ENCODE results near the gene GAS7.

GAS7 gene

GRCh38 chr17:10177913-10178505 lies 20.4 kb downstream of the GAS7 start:
- DNase-seq, result peak in 2 of 42 donors; percentile 8 to 20
- intact Hi-C loops (cut with DNase I), result no loop called here

- intact Hi-C loops (cut with DNase I), result no loop called here
- no peak for DNase-seq
Observed at GRCh38 chr17:10177131-10177912, 21.1 kb downstream of the GAS7 start.

GRCh38 chr17:10173913-10174312 lies 24.5 kb downstream of the GAS7 start:
- intact Hi-C loops (cut with DNase I), result no loop called here
- DNase-seq, result no peak

- intact Hi-C loops (cut with DNase I), result no loop called here
- DNase-seq, result no peak
Observed at GRCh38 chr17:10172778-10173177, 25.6 kb downstream of the GAS7 start.

- intact Hi-C loops (cut with DNase I), result no loop called here
- no peak for DNase-seq
Observed at GRCh38 chr17:10172241-10172741, 26.1 kb downstream of the GAS7 start.

- intact Hi-C loops (cut with DNase I), result no loop called here
- no peak for DNase-seq
Observed at GRCh38 chr17:10171581-10171981, 26.8 kb downstream of the GAS7 start.

GRCh38 chr17:10171122-10171571 lies 27.3 kb downstream of the GAS7 start:
- intact Hi-C loops (cut with DNase I), result no loop called here
- DNase-seq, result peak in 13 of 42 donors; percentile 14 to 66 (median 28)

GRCh38 chr17:10170233-10170632 lies 28.2 kb downstream of the GAS7 start:
- intact Hi-C loops (cut with DNase I), result no loop called here
- DNase-seq, result no peak

- intact Hi-C loops (cut with DNase I), result no loop called here
- DNase-seq, result no peak
Observed at GRCh38 chr17:10169290-10169689, 29.1 kb downstream of the GAS7 start.

GRCh38 chr17:10166176-10166935 lies 32.0 kb downstream of the GAS7 start:
- DNase-seq, result no peak
- intact Hi-C loops (cut with DNase I), result no loop called here

GRCh38 chr17:10162096-10162495 lies 36.3 kb downstream of the GAS7 start:
- intact Hi-C loops (cut with DNase I), result no loop called here
- DNase-seq, result peak in 4 of 42 donors; percentile 17 to 28 (median 22)

- intact Hi-C loops (cut with DNase I), result no loop called here
- DNase-seq, result no peak
Observed at GRCh38 chr17:10161386-10161785, 37.0 kb downstream of the GAS7 start.

GRCh38 chr17:10156948-10157607 lies 41.3 kb downstream of the GAS7 start:
- intact Hi-C loops (cut with DNase I), result no loop called here
- DNase-seq, result peak in 32 of 42 donors; percentile 17 to 73 (median 46)

GRCh38 chr17:10156599-10156947 lies 41.8 kb downstream of the GAS7 start:
- DNase-seq, result no peak
- intact Hi-C loops (cut with DNase I), result no loop called here

- intact Hi-C loops (cut with DNase I), result no loop called here
- no peak for DNase-seq
Observed at GRCh38 chr17:10156077-10156435, 42.4 kb downstream of the GAS7 start.

GRCh38 chr17:10155371-10156076 lies 42.9 kb downstream of the GAS7 start:
- DNase-seq, result no peak
- intact Hi-C loops (cut with DNase I), result no loop called here

- peak in 26 of 42 donors; percentile 17 to 61 (median 34) for DNase-seq
Observed at GRCh38 chr17:10151667-10152496, 46.5 kb downstream of the GAS7 start.

More at GRCh38 chr17:10151667-10152496, 46.5 kb downstream of the GAS7 start:
- intact Hi-C loops (cut with DNase I), result no loop called here

Measured in head of caudate nucleus (tissue), 42 donors.